GM18858 (cell line): ENCODE results near the gene APRT.

Experiments
- ATAC-seq: cut with Tn5 transposase; IDR thresholded peaks from one replicate; pipeline ENCODE4 v1.9.1; 2021; ENCODE audit not compliant: unreplicated experiment

APRT gene

GRCh38 chr16:88807626-88808453, 3.9 kb downstream of the APRT start:
- ATAC-seq = no peak

- ATAC-seq = no peak
Measured at GRCh38 chr16:88807142-88807625, 4.5 kb downstream of the APRT start.

- no peak for ATAC-seq
Measured at GRCh38 chr16:88806491-88807111, 5.1 kb downstream of the APRT start.

DNA sequence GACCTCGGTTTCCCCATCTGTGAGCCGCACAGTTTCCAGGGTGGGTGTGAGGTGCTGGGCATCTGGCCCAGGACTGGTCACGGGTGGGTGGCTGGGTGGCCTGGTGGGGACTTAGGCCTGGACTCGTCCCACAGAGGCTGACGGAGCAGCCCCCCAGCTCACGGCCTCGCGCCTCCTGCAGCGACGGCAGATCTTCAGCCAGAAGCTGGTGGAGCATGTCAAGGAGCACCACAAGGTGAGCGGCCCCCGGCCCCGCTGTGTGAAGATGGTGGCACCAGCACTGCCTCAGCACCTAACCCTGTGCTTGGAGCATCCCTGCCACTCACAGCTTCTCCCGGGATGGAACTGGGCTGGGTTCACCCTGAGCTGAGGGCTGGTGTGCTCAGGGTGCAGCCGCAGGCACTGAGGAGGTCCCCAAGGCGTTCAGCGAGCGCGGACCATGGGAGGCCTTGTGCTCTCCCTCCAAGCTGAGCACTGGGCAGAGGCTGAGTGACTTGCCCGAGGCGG, 5.8 kb downstream of the APRT start:
- ATAC-seq = no peak

GRCh38 chr16:88805340-88805715, 6.4 kb downstream of the APRT start:
- no peak for ATAC-seq

- ATAC-seq = no peak
Measured at GRCh38 chr16:88804552-88805339, 7.0 kb downstream of the APRT start.

GRCh38 chr16:88804173-88804551, 7.6 kb downstream of the APRT start:
- no peak for ATAC-seq

DNA sequence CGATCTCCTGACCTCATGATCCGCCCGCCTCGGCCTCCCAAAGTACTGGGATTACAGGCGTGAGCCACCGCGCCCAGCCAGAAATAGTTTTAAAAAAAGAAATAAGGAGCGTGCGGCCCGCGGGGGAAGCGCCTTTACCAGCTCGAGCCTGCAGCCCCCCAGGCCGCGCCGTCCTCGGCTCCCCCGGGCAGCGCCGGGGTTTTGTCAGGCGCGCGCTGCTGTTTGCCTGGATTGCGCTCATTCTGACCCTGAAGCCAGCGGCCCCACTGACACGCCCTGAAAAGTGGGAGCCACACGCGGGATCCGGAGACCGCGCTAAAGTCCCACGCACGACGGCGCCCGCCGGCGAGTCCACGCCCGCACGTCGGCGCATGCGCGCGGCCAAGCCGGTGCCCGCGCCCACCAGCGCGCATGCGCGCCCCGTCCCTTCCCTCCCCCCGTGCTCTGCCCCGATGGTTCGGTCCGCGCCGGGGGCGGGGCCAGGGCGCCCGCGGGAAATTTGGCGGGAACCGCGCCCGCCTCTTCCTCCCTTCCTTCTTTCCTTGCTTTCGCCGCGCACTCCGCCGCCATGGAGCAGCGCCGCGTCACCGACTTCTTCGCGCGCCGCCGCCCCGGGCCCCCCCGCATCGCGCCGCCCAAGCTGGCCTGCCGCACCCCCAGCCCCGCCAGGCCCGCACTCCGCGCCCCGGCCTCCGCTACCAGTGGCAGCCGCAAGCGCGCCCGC, 8.3 kb downstream of the APRT start, which contains the start of gene CDT1:
TSS of gene CDT1 (plus strand) at position 526 of the 724 bp plus-strand sequence. CDS start at position 569, 43 bp downstream.
- no peak for ATAC-seq

GRCh38 chr16:88800277-88800592, 11.5 kb downstream of the APRT start:
- ATAC-seq = no peak

GRCh38 chr16:88799569-88800276, 12.0 kb downstream of the APRT start:
- no peak for ATAC-seq

GRCh38 chr16:88798772-88799455, 12.8 kb downstream of the APRT start:
- no peak for ATAC-seq

- no peak for ATAC-seq
Measured at GRCh38 chr16:88798073-88798472, 13.7 kb downstream of the APRT start.

GRCh38 chr16:88796278-88796677, 15.4 kb downstream of the APRT start:
- no peak for ATAC-seq

DNA sequence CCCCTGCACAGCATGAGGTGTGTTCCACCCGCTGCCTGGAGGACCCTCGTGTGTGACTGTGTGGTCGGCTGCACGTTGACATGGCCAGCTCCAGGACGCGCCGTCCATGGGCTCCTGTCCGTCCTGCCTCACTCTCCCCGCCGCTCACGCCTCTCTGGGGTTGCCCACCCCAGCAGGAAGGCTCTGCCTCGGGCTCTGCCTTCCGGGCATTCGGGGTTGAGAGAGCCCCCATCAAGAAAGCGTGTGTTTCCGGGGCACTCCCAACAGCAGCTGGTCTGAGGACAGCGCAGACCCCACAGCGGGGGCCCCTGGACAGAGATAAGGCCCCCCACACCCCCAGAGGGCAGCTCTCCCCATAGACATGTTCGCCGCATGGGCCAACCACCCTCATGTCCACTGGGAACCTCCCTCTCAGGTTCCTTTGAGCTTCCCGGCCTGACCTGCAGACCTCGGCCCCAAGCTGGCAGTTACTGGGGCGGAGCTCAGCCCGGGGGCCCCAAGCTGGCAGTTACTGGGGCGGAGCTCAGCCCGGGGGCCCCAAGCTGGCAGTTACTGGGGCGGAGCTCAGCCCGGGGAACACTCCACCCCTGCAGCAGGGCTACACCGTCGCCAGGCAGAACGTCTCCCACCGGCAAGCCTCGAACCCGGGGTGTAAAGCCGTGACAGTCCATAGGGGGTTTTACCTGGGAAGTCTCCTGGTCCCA, 18.3 kb downstream of the APRT start:
- no peak for ATAC-seq

DNA sequence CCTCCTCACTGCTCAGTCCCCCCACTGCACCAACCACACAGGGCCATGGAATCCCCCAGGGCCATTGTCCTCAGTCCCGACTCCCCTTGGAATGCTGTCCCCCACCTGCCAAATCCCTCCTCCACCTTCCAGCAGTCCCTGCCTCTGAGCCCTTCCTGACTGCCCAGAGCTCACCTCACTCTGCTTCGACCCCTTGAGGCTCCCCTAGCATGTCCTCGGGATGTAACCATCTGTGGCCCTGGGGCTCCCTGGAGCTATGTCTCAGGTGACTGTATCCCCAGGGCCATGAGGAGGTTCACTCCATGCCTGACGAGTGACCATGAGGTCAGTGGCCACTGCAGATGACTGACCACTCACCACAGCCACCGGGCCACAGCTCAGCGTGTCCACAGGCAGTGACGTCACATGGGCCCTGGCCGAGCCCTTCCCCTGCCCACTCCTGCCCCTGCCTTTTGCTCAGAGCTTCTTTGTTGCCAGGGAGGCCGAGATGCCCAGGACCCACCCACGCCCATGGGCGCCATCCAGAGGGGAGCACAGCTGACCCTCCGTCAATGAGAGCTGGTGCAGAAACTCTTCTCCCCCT, 19.0 kb downstream of the APRT start:
- no peak for ATAC-seq

GRCh38 chr16:88792078-88792550, 19.6 kb downstream of the APRT start:
- no peak for ATAC-seq

- ATAC-seq = no peak
Measured at GRCh38 chr16:88790312-88791211, 21.2 kb downstream of the APRT start.

DNA sequence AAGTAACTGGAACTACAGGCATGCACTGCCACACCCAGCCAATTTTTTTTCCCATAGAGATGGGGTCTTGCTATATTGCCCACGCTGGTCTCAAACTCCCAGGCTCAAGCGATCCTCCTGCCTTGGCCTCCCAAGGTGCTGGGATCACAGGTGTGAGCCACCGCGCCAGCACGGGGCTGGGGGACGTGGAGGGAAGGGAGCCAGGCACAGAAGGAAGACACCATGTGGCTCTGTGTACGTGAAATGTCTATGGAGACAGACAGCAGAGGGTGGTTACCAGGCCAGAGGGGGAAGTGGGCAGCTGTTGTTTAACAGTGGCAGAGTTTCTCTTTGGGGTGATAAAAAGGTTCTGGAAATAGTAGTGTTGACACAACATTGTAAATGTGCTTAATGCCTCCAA, 22.1 kb downstream of the APRT start:
- no peak for ATAC-seq
